Medulla oblongata (tissue), 1 donor: ENCODE data around the gene DDX1.
"Not testable (repeated sequence)": the region's sequence is repeated elsewhere in the genome, so short reads cannot be mapped to it uniquely, and the experiment has no call there.

Experiments
- DNase-seq: peaks from one replicate; pipeline ENCODE4 v3.0.0-alpha.2; 2015; ENCODE audit errors: extremely low spot score

The DDX1 gene

DNA sequence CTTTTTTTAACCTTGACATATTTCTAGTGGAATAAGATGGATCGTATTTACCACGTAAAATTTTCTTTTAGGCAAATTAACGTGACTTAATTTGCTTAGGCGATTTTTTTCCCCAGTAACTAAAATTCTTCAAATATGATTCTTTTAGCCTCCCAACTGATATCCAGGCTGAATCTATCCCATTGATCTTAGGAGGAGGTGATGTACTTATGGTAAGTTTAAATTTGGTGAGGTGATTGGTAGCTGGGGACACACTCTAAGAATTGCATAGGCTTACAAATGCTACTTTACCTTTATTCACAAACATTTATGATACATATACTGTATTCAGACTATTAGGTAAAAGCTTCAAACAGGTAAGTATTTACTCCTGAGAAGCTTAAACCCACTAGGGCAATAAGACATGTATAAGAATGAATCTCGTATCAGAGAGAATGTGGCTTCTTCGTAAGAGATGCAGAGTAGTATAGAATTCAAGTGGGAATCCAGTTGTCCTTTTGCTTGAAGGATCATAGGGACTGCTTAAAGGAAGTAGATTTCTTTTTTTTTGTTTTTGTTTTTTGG lies 3.8 kb downstream of the DDX1 start:
- DNase-seq: no peak

DNA sequence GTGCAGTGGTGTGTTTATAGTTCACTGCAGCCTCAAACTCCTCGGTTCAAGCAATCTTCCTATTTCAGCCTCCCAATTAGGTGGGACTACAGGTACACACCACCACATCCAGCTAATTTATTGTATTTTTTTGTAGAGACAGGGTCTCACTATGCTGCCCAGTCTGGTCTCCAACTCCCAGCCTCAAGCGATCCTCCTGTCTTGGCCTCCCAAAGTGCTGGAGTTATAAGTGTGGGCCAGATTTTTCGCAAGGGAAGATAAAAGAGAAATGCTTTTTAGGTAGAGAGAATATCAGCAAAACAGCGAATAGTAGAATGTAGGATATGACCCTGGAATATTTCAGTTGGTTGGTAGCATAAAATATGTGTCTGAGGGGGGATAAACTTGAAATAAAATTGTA lies 4.3 kb downstream of the DDX1 start:
- DNase-seq: no peak

DNA sequence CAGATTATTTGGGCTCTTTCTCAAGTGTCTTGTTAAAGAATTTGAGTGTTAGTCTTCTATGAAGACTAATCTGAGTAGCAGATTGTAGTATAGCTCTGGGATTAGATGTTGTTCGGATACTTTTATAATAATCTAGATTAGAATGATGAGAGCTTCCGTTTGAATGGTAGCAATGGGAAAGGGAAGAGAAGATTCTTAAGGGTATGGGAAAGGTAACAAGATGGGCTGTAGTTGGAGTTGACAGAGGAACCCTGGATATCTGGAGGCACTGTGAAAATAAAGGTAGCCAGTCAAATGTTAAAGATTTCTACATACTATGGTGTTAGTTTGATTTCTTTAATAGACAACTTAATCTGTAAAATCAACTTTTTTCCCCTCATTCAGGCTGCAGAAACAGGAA lies 4.7 kb downstream of the DDX1 start:
- no peak for DNase-seq

DNA sequence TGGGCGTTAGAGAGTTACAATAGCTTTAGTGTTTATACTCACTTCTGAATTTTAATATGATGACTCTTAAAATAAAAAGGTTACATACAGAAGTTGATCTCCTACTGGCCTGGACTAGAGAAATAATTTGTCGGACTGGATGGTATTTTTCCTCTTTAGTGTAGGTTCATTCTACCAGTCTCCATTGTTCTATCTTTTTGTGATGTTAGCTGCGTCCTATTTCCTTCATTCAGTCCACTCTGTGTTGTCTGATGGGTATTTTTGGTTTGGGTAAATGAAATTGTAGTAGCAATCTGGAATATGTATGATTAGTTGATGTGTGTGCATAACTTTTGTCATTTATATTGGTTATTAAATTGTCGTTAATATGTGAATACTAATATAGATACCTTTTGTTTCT lies 5.3 kb downstream of the DDX1 start:
- DNase-seq: no peak

DNA sequence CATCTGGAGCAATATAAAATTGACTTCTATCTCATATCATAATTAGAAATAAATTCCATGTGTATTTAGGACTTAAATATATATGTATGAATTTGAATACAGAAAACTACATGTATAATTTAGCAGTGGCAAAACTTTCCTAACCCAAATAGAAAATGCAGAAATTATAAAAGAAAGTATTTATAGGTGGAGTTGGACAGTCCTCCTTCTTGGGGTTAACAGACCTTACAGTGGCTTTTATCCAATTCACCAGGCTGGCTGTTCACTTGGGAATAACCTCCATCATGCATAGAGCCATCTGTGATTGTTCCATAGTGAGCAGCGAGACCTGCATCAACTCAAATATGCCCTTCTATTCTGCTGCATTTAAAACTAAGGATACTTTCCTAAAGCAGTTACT lies 8.3 kb downstream of the DDX1 start:
- no peak for DNase-seq

DNA sequence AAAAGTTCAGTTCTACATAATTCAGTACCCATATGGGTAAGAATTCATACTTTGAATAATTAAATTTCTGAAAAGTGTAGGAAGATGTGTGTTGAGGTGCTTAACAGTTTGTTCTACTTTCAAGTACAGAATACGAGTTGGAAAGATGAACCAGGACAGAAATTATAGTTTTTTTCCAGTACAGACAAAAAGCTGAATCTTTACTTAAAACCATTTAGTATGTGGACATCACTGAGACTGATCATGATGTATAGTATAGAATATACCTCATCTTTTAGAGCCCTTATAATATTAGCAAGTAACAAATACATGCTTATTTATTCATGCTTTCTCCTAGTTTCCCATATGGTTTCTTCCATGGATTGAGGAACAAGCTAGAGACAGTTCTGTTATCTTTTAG lies 10.0 kb downstream of the DDX1 start:
- no peak for DNase-seq

DNA sequence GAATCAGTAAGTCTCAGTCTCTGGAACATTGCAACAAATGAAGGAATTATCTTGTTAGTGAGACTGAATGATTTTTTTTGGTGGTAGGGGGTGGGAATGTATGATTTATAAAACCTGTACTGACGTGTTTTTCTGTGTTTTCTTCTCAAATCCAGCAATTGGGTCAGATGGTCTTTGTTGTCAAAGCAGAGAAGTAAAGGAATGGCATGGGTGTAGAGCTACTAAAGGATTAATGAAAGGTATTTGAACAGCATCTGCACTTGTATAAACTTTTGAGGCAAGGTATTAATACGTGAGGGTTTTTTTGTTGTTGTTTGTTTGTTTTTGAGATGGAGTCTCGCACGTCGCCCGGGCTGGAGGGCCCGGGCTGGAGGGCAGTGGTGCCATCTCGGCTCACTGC lies 10.7 kb downstream of the DDX1 start:
- DNase-seq: no peak

DNA sequence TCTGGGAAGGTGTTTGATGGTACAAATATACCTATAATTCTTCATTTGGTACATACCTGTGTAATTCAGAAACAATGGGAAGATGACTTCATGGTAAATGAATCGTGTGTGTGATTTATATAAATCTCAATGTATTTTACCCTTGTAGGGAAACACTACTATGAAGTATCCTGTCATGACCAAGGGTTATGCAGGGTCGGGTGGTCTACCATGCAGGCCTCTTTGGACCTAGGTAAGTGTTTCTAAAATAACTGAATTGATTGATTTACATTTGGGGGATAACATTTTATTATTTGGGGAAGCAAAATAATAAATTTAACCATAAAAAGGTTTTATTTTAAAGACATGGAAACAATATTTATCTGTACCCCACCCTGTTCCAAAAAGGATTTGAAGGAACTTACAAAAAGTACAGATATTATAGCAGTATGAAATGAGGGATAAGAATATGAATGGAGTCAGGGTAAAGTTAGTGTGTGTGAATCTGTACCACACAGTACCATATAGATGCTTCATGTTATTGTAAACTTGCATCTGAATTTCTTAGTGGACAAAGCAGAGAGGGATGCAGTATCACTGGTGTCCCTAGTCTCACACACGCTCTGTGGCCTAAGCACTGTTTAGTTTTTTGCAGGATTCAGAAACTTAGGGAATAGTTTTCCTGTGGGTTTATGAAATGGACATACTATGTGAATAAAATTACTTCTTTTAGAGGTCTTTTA lies 11.5 kb downstream of the DDX1 start:
- no peak for DNase-seq

DNA sequence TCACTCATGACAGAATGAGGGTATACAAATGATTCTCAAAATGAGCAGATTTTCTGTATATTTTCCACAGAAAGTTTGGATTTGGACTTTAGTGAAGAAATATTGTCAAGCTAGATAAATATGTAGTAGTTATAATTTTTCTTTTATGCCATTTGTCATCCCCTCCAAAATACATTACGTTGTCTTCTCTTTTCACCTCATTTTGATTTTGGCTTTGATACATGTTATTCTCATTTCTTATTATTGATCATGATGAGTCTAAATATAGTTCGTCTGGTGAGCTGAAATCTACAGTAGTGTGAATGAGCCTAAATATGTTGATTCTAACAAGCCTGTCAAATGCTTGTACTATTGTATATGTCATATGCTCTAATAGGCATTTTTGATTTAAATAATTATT lies 12.3 kb downstream of the DDX1 start:
- DNase-seq: no peak

DNA sequence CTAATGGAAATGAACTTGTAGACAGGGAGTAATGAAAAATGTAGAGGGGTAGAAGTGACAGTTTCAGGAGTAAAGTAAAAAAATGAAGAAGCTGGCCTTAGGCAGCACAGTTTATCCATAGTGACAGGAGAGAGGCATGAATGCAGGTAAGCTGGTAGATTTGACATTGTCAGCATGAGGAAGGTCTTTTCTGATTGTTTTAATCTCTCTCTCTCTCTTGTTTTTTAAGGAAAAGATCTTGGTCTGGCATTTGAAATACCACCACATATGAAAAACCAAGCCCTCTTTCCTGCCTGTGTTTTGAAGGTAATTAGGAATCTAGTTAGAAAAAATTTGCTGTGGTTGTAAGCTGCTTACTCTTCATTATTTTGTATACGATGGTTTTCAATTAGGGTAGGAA lies 14.1 kb downstream of the DDX1 start:
- DNase-seq: no peak

DNA sequence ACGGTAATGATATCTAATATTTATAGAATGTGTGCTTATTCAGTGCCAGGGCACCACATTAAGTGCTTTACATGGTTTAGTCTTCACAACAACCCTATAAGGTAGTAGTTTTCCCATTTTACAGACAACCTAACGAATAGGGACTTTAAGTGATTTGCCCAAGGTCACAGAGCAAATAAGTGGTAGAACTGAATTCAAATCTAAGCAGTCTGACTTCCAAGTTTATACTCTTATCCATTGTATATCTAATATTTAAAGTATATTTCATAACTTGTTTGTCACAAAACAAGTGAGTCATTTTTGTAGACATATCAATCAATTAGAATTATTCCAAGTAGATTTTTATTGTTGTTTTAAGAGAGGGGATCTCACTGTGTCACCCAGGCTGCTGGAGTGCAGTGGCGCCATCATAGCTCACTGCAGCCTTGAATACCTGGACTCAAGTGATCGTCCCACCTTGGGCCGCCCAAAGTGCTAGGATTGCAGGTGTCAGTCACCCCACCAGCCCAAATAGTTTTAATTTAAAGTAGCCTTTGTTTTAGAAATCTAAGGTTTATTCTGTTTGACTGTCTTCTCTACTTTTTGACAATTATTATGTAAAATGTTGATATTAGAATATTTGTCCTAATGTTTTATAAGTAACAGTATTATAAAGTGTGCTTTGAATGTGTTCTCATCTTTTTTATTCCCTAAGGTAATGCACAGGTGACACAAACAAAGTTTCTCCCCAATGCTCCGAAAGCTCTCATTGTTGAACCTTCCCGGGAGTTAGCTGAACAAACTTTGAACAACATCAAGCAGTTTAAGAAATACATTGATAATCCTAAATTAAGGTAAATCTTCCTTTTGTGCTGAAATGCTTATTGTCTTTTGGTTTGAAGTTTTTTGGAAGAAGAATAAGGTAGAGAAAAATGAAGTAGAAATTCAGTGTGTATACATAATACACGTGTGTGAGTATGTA lies 15.1 kb downstream of the DDX1 start:
- no peak for DNase-seq

DNA sequence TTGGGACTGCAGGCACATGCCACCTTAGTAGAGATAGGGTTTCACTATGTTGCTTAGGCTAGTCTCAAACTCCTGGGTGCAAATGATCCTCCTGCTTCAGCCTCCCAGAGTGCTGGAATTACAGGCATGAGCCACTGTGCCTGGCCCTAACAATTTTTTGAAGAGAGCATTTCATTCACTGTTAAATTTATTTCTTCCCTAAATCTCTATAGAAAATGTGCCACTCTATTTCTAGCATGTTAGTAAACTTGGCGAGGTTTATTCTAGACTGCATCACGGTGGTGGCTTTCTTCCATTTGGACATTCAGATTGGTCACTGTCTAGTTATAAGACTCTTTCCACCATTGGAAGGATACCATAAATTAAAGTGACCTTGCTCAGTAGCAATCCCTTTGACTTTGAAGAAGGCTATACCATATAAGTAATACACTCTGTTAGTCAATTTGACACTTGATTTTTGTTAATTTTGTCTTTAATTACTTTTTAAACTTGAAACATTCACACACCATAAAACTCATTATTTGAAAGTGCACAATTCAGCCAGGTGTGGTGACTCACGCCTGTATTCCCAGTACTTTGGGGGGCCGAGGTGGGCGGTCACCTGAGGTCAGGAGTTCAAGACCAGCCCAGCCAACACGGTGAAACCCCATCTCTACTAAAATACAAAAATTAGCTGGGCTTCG lies 16.2 kb downstream of the DDX1 start:
- DNase-seq: no peak

DNA sequence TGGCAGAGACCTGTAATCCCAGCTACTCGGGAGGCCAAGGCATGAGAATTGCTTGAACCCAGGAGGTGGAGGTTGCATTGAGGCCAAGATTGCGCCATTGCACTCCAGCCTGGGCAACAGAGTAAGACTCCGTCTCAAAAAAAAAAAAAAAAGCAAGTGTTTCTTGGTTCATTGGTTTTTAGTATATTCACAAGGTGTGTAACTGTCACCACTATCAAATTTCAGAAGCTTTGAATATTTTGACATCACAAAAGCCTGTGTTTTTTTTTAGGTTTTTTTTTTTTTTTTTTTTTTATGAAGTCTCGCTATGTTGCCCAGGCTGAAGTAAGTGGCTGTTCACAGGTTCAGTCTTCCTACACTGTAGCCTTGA lies 16.7 kb downstream of the DDX1 start:
- no peak for DNase-seq

DNA sequence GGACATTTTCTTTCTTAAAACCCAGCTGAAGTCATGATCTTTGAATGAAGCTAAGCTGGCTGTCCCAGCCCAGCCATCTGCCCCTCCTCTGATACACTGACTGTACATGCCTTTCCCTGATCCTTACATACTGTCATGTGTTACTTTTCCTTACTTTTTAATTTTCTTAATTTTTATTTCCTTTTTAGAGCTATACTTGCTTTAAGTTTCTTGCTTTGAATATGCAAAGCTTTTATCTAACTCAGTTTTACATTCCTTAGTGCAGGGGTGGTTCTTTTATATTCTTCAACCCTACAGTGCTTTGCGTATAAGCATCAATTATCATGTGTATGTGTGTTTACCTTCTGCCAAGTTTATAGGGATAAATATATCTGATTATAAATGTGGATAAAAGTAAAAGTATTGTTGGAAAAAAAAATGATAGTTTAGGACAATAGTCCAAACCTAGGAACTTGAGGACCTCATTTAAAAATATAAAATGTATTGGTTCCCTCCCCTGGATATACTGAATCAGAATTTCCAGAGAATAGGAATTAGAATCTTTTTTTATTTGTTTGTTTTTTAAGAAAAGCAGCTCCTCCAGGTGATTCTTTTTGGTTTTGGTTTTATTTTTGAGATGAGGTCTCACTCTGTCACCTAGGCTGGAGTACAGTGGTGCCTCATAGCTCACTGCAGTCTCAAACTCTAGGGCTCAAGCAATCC lies 17.8 kb downstream of the DDX1 start:
- DNase-seq: no peak

DNA sequence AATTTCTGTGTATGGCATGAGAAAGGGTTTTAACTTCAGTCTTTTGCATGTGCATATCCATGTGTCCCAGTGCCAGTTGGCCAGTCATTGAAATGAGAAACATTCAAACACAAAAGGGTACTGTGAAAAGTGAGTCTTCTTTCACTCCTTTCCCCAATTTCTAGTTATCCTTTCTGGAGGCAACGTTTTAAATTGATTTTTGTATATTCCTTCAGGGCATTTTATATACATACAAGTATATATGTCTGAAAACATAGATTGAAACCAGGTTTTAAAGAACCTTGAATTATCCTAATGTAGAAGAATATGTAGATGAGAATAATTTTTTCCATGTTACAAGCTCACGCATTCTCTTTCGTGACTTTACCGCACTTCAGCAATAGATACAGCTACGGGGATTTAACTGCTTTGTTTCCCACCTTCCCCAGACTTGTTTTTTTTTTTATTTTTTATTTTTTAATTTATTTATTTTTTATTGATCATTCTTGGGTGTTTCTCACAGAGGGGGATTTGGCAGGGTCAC lies 18.8 kb downstream of the DDX1 start:
- DNase-seq: no peak

DNA sequence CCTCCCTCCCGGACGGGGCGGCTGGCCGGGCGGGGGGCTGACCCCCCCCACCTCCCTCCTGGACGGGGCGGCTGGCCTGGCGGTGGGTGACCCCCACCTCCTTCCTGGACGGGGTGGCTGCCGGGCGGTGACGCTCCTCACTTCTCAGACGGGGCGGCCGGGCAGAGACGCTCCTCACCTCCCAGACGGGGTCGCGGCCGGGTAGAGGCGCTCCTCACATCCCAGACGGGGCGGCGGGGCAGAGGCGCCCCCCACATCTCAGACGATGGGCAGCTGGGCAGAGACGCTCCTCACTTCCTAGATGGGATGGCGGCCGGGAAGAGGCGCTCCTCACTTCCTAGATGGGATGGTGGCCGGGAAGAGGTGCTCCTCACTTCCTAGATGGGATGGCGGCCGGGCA lies 20.4 kb downstream of the DDX1 start:
- DNase-seq: not testable (repeated sequence)

DNA sequence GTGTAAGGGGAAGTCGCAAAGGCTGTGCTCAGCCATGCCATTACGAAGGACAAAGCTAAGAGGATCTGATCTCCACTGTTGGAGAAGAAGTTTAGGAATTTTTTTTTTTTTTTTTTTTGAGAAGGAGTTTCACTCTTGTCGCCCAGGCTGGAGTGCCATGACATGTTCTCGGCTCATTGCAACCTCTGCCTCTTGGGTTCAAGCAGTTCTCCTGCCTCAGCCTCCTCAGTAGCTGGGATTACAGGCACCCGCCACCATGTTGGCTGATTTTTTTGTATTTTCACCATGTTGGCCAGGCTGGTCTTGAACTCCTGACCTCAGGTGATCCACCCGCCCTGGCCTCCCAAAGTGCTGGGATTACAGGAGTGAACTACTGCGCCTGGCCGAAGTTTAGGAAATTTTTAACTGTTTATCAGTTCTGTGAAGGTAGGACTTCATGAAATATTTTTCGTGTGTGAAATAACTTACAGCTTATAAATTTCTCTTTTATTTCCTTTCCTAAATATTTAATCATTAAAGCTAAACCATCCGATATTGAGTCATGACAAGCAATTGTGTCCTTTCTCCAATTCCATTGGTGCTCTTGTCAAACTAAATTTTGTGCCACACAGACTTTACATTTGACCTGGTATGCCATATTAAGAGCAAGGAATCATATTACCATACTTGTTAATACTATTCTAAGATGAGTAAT lies 22.2 kb downstream of the DDX1 start:
- no peak for DNase-seq

DNA sequence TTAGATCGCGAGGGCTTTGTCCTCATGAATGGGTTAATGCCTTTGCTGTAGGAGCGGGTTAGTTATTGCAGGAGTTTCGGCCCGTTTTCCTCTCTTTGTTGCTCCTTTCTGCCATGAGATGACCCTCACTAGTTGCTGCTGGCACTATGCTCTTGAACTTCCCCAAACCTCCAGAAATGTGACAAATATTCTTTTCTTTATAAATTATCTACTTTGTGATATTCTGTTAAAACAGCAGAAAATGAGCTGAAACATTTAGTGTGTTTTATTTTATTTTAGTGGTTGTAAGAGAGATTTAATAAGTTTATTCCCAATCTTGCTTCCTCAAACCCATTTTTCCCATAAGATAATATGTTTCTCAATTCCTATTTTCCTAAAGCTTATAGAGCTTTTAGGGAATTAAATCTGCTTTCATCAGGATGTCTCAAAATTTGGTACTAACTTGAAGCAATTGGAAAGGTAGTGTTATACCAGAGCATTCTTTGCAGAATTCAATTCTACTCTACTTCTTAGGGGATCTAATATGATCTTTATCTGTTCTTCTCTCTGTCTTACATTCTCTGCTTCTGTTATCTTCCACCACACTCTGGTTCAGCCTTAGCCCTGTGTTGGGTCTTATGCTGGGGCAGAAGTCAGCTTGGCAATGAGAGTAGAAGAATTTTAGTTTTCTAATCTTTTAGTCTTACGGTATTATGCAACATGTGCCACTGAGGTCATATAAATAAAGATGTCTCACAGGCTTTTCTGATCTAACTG lies 23.1 kb downstream of the DDX1 start:
- no peak for DNase-seq

DNA sequence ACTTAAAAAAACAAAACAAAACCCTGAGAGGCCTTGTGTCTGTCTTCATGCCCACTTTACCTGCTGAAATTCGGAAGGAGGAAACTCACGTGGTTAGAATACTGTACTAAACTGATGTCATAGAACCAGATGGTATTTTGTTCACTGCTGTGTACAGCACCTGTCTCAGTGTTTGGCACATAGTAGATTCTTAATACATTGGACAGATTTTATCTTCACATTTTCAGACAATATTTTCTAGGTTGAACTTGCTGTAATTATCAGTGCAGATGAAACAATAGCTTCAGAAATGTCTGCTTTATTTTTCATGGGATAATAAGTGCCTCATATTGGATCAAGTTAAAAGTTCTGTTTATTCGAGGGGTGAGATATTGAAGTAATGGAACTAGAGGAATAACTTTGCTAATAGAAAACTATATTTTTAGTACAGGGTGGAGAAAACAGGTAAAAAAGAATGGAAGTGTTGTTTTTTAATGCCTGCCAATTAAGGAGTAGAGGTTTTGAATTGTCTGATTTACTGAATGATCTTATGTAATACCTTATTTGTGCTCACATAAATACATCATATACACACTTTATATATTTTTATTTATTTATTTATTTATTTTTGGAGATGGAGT lies 23.7 kb downstream of the DDX1 start:
- no peak for DNase-seq

DNA sequence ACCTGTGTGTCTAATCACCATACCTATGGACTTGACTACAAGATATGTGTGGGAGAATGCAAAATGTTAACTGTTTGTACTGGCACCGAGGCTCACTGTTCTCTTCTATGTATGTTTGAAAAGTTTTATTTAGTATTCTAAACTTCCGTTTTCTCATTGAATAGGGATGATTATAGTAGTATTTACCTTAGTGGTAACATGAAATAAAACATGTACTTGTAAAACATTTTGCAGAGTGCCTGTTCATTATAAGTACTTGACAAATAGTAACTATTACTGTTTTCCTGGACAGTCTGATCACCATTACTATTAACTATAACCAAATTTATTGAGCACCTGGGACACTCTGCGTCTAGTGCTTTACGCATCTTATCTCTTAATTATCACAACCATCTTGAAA lies 24.8 kb downstream of the DDX1 start:
- DNase-seq: no peak
